Measurements from ENCODE around the gene COL16A1. TPM values are rescaled to one million over a fixed set of nuclear protein-coding genes. Genes with fewer than 3 reads are reported as not detected.

Gene COL16A1
- total and polyA plus RNA-seq, 2 of the 4 experiments (the other 2 are of a cell fraction): 34.2 to 62.8 TPM

- Histone ChIP-seq H4K5ac (ENCODE audit: low read depth, low read length) (no peak overlapping the region), H2AK9ac (replicated peaks; ENCODE audit: low read depth, low read length, poor library complexity) (no peak overlapping the region), H3K18ac (ENCODE audit: low read depth, low read length) (no peak overlapping the region), H3K4me2 (ENCODE audit: low read depth, low read length) (no peak overlapping the region), H3K27ac (ENCODE audit: insufficient read depth, low read length) (no peak overlapping the region), H2BK120ac (ENCODE audit: low read depth, low read length) (no peak overlapping the region), H3K4me3 (ENCODE audit: insufficient read depth, low read depth, low read length) (no peak overlapping the region), H3K27me3 (ENCODE audit: control insufficient read depth, insufficient read depth, low read length) (no peaks in the 10 kb centered on the region), H3K4ac (ENCODE audit: low read depth, low read length) (no peak overlapping the region), H2BK20ac (ENCODE audit: low read depth, low read length) (no peak overlapping the region), H2BK15ac (ENCODE audit: low read depth, low read length) (no peak overlapping the region), H3K36me3 (ENCODE audit: control insufficient read depth, insufficient read depth, low read length) (peaks cover 1% of the 10 kb centered on the region; the same call in 1 of the 2 replicates), H2AK5ac (ENCODE audit: low read depth, low read length) (no peak overlapping the region), H3K56ac (ENCODE audit: extremely low read depth, insufficient read depth, low read length) (no peak overlapping the region), H3K9me3 (ENCODE audit: control insufficient read depth, insufficient read depth, low read length) (no peaks in the 10 kb centered on the region), H4K20me1 (ENCODE audit: insufficient read depth, low read length) (peaks cover 52% of the 10 kb centered on the region), H3K4me1 (ENCODE audit: control insufficient read depth, insufficient read depth, low read length) (peaks cover 12% of the 10 kb centered on the region; the same call in 1 of the 2 replicates), H3K23ac (ENCODE audit: low read depth, low read length) (no peak overlapping the region), H4K91ac (ENCODE audit: insufficient read depth, low read depth, low read length) (no peak overlapping the region), H3K9ac (ENCODE audit: low read depth, low read length) (no peak overlapping the region), H3K79me1 (ENCODE audit: low read depth in 1 of 2, low read length in 2 of 2) (peaks cover 29 to 80% of the 10 kb centered on the region in 2 experiments), H4K8ac (ENCODE audit: low read depth in 2 of 2, low read length in 2 of 2) (no peak overlapping the region), H3K9me1 (ENCODE audit: insufficient read depth, low read length) (peaks cover 9% of the 10 kb centered on the region; the same call in 1 of the 2 replicates), H2AFZ (replicated peaks; ENCODE audit: low read length, poor library complexity) (no peak overlapping the region), H3K14ac (replicated peaks; ENCODE audit: low read depth, low read length) (no peak overlapping the region), H2BK5ac (ENCODE audit: low read depth, low read length, poor library complexity, severe bottlenecking) (no peak overlapping the region)
- in situ Hi-C loops (cut with MboI; ENCODE audit: low sequenced_read_pairs) (no loop called here), intact Hi-C loops (cut with micrococcal nuclease) (no loop called here), dilution Hi-C loops (cut with HindIII; ENCODE audit: low sequenced_read_pairs, unreplicated experiment) (no loop called here)
- ChIA-PET POLR2A (ENCODE audit: unreplicated experiment) (interaction anchor here (0.7 kb wide), 1 partner anchor 434 kb away, joined by 12 read pairs; no protein-coding TSS in a partner anchor), CTCF (interaction anchor here (1.9 kb wide), 1 partner anchor 9 kb away, joined by 4 read pairs; no protein-coding TSS in a partner anchor)
- TF ChIP-seq NFE2L2 (IDR thresholded peaks at IDR 0.05; ENCODE audit: low read depth, low read length): no peak
- no peak for TF ChIP-seq RAD21 (IDR thresholded peaks at IDR 0.05; ENCODE audit: low read length)
- no peak for TF ChIP-seq BHLHE40 (IDR thresholded peaks at IDR 0.05; ENCODE audit: low read depth, low read length)
- no peak for TF ChIP-seq CEBPB (IDR thresholded peaks at IDR 0.05; ENCODE audit: low read depth, low read length)
- no peak for TF ChIP-seq MAFK (IDR thresholded peaks at IDR 0.05; ENCODE audit: low read depth, low read length)
- TF ChIP-seq SMC3 (IDR thresholded peaks at IDR 0.05; ENCODE audit: low read depth, low read length): no peak
- no peak for TF ChIP-seq ELK1 (IDR thresholded peaks at IDR 0.05; ENCODE audit: borderline replicate concordance, low read depth, low read length)
- no peak for TF ChIP-seq POLR2A (IDR thresholded peaks at IDR 0.05; ENCODE audit: low read depth, low read length)
- no peak for TF ChIP-seq MAZ (IDR thresholded peaks at IDR 0.05; ENCODE audit: borderline replicate concordance, low read depth, low read length)
- no peak for ATAC-seq (ENCODE audit: low read depth)
- no CpG with 5 or more reads among the region's 5 CpGs for WGBS, 2 experiments (ENCODE audit: extremely low coverage in 2 of 2, insufficient read length in 1 of 2)
- BruUV-seq (replicated peaks): no TSS peak
- no peak for DNase-seq
Measured at GRCh38 chr1:31637915-31638673, 65.7 kb downstream of the COL16A1 start.

Measured in IMR-90 (cell line).